Nephron progenitor cell (in vitro differentiated cells): ENCODE results near the gene PDZD2.
A peak's percentile ranks its signal among the peaks of the same experiment; 100 is the strongest.

Experiments
- DNase-seq: peaks from one replicate; pipeline ENCODE4 v3.0.0; 2021
- H3K27ac Mint-ChIP-seq: 2 replicates; pipeline ENCODE4 v1.8.0; 2021; ENCODE audit warnings: mild to moderate bottlenecking, moderate library complexity, mixed read lengths
- H3K27me3 Mint-ChIP-seq: 2 replicates; pipeline ENCODE4 v1.8.0; 2021; ENCODE audit warnings: mild to moderate bottlenecking, low read depth, mixed read lengths; ENCODE audit not compliant: poor library complexity
- H3K36me3 Mint-ChIP-seq: 2 replicates; pipeline ENCODE4 v1.8.0; 2021; ENCODE audit warnings: low read depth, mixed read lengths
- H3K4me1 Mint-ChIP-seq: 2 replicates; pipeline ENCODE4 v1.8.0; 2021; ENCODE audit warnings: mixed read lengths
- H3K4me3 Mint-ChIP-seq: 2 replicates; pipeline ENCODE4 v1.8.0; 2021; ENCODE audit warnings: mild to moderate bottlenecking, moderate library complexity, mixed read lengths
- H3K9me3 Mint-ChIP-seq: 2 replicates; pipeline ENCODE4 v1.8.0; 2021; ENCODE audit warnings: mild to moderate bottlenecking, moderate library complexity, mixed read lengths
- CTCF ChIP-seq: fragments of 200-600 bp; sonication (generic); IDR thresholded peaks from 2 replicates; pipeline ENCODE4 v1.5.0; 2021; ENCODE audit warnings: antibody characterized with exemption

The PDZD2 gene

GRCh38 chr5:32092938-32093812, 454.2 kb downstream of the PDZD2 start:
- H3K27ac Mint-ChIP-seq = no peak overlapping the region
- no peaks in the 10 kb centered on the region for H3K9me3 Mint-ChIP-seq
- peak; percentile 78 for TF ChIP-seq CTCF
- peak; percentile 73 for DNase-seq
- H3K27me3 Mint-ChIP-seq = no peaks in the 10 kb centered on the region
- H3K4me1 Mint-ChIP-seq = peaks cover 43% of the 10 kb centered on the region
- peaks cover 31% of the 10 kb centered on the region for H3K36me3 Mint-ChIP-seq
- no peak overlapping the region for H3K4me3 Mint-ChIP-seq

DNA sequence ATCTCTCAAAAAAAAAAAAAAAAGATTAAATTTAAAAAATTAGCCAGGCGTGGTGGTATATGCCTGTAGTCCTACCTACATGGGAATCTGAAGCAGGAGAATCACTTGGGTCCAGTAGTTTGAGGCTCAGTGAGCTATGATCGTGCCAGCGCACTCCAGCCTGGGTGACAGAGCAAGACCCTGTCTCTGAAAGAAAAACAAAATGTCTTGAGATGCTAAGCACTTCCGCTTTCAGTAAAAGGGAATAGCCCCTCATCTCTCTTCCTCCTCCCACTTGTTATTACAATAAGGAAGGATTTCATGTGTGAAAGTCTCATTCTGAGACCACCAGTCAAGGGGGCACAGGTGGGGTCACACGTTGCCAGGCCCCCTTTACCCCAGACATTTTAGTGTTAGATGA, 455.8 kb downstream of the PDZD2 start:
- no peak for TF ChIP-seq CTCF
- Mint-ChIP-seq H3K36me3 (peaks cover 25% of the 10 kb centered on the region), H3K27ac (peak overlapping the region; percentile 89), H3K4me3 (no peak overlapping the region), H3K27me3 (peaks cover 3% of the 10 kb centered on the region), H3K4me1 (peaks cover 46% of the 10 kb centered on the region), H3K9me3 (no peaks in the 10 kb centered on the region)
- DNase-seq = no peak

GRCh38 chr5:32095261-32095671, 456.3 kb downstream of the PDZD2 start:
- Mint-ChIP-seq H3K36me3 (peaks cover 29% of the 10 kb centered on the region), H3K4me3 (no peak overlapping the region), H3K27me3 (peaks cover 3% of the 10 kb centered on the region), H3K9me3 (no peaks in the 10 kb centered on the region), H3K4me1 (peaks cover 46% of the 10 kb centered on the region), H3K27ac (peak overlapping the region; percentile 89)
- no peak for DNase-seq
- no peak for TF ChIP-seq CTCF

GRCh38 chr5:32096891-32097595, 458.1 kb downstream of the PDZD2 start:
- Mint-ChIP-seq H3K27me3 (peaks cover 3% of the 10 kb centered on the region), H3K4me1 (peaks cover 52% of the 10 kb centered on the region), H3K36me3 (peaks cover 39% of the 10 kb centered on the region), H3K27ac (peak overlapping the region; percentile 87), H3K4me3 (no peak overlapping the region), H3K9me3 (no peaks in the 10 kb centered on the region)
- DNase-seq = no peak
- TF ChIP-seq CTCF = no peak

DNA sequence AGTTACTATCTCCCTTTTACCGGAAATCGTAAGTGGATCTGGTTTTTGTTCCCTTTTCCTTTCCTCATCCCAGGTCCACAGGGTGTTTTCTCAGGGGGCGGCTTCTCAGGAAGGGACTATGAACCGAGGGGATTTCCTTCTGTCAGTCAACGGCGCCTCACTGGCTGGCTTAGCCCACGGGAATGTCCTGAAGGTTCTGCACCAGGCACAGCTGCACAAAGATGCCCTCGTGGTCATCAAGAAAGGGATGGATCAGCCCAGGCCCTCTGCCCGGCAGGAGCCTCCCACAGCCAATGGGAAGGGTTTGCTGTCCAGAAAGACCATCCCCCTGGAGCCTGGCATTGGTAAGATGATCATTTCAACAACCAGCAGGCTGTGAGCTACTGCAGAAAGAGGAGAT, 459.4 kb downstream of the PDZD2 start:
- DNase-seq = no peak
- peaks cover 53% of the 10 kb centered on the region for H3K4me1 Mint-ChIP-seq
- H3K36me3 Mint-ChIP-seq = peaks cover 50% of the 10 kb centered on the region
- no peaks in the 10 kb centered on the region for H3K9me3 Mint-ChIP-seq
- H3K4me3 Mint-ChIP-seq = no peak overlapping the region
- H3K27me3 Mint-ChIP-seq = peaks cover 3% of the 10 kb centered on the region
- TF ChIP-seq CTCF = no peak
- peak overlapping the region; percentile 95 for H3K27ac Mint-ChIP-seq
